Activated T-helper 17 cell treated with anti-CD3 and anti-CD28 coated beads, Interleukin-2, amount 50 U/mL, for 72 hours (primary cell): ENCODE measurements around the gene PFDN6. TPM values are rescaled to one million over a fixed set of nuclear protein-coding genes. Genes with fewer than 3 reads are reported as not detected.
"Not testable (repeated sequence)": the region's sequence is repeated elsewhere in the genome, so short reads cannot be mapped to it uniquely, and the experiment has no call there.

ENCODE experiments used
- ATAC-seq: fragments of 150-1000 bp; cut with Tn5 transposase; replicated peaks from 2 replicates; pipeline ENCODE4 v1.10.0; 2021; ENCODE audit warnings: mild to moderate bottlenecking, moderate library complexity
- H3K27ac Mint-ChIP-seq: one replicate; pipeline ENCODE4 v1.8.0; 2022; ENCODE audit warnings: mixed read lengths
- H3K27me3 Mint-ChIP-seq: one replicate; pipeline ENCODE4 v1.8.0; 2022; ENCODE audit warnings: mixed read lengths
- H3K36me3 Mint-ChIP-seq: one replicate; pipeline ENCODE4 v1.8.0; 2022; ENCODE audit warnings: low read depth, mild to moderate bottlenecking, mixed read lengths
- H3K4me1 Mint-ChIP-seq: one replicate; pipeline ENCODE4 v1.8.0; 2022; ENCODE audit warnings: mixed read lengths
- H3K4me3 Mint-ChIP-seq: one replicate; pipeline ENCODE4 v1.8.0; 2022; ENCODE audit warnings: mild to moderate bottlenecking, mixed read lengths
- H3K9me3 Mint-ChIP-seq: one replicate; pipeline ENCODE4 v1.8.0; 2022; ENCODE audit warnings: mixed read lengths
- total RNA-seq, 2 donors: library from RNA; stranded (reverse); gene quantifications; one replicate each; pipeline ENCODE4 v1.2.3, GENCODE V29; 2022

Gene PFDN6
- total RNA-seq, 2 donors from 2014 or later: 57.9 to 81.2 TPM

DNA sequence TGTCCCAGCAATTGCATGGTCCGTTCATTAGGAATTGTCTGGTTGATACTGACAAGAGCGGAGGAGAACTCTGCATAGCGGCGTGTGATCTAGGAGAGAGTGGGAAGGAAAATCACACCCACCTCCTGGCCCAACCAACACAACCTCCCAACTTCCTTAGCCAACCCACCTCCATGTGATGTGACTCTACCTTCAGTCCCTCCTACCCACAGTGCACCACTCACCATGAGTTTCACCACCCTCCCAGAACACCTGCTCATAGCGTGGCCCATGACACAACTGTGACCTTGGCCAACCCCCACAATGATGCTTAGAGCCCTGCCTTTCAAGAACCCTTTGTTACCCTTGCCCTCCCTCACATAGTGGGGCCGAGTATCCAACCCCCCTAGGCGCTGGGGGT lies 25.4 kb upstream of the PFDN6 start:
- Mint-ChIP-seq H3K27me3 (no peaks in the 10 kb centered on the region), H3K36me3 (peaks cover 100% of the 10 kb centered on the region), H3K4me3 (no peak overlapping the region), H3K27ac (no peak overlapping the region), H3K4me1 (no peaks in the 10 kb centered on the region), H3K9me3 (no peaks in the 10 kb centered on the region)
- no peak for ATAC-seq

GRCh38 chr6:33271117-33271467 lies 18.3 kb upstream of the PFDN6 start:
- H3K4me3 Mint-ChIP-seq: peak overlapping the region; percentile 88
- H3K9me3 Mint-ChIP-seq: no peaks in the 10 kb centered on the region
- H3K4me1 Mint-ChIP-seq: peaks cover 33% of the 10 kb centered on the region
- no peaks in the 10 kb centered on the region for H3K27me3 Mint-ChIP-seq
- peaks cover 92% of the 10 kb centered on the region for H3K36me3 Mint-ChIP-seq
- peak; percentile 1 for ATAC-seq
- H3K27ac Mint-ChIP-seq: peak overlapping the region; percentile 96

DNA sequence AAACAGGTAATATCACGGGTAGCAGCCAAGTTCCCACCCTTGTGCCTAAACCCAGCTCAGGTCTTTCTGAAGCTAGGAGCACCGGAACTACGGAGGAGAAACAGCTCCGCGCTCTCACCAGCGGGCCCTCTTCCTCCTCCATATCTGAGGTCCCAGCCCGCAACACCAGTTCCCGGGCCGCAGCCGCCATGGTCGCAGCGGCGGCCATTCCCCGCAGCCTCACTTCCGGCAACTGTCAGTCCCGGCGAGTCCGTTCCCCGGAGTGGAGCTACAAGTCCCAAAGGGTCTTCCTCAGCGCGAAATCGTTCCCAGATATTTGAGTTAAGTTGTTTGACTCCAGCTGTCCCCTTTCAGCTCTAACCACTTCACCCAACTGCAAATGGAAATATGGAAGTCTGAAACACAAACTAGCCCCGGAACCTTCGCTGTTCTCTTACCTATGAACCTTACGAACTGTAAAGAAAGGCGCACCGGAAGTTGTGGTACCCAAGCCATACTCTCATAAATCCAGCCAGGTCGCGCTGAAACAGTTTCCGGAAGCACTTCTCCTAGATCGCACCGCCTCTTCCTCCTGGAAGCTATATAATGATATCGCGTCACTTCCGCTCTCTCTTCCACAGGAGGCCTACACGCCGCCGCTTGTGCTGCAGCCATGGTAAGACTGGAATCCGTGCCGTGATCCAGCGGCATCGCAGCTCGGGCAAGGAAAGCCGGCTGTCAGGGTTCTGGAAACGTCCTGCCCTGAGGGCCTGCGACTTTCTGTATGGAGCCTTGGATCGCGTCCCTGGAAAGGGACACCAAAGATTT lies 17.7 kb upstream of the PFDN6 start, which contains the start of the genes RPS18 and VPS52:
TSS of gene RPS18 (plus strand) at position 608 of the 807 bp plus-strand sequence. CDS start at position 653, 45 bp downstream.
TSS of gene VPS52 (minus strand) at position 409 of the 807 bp plus-strand sequence. CDS start at position 208, 201 bp downstream.
- Mint-ChIP-seq H3K4me3 (peak within 1 kb of the TSS; percentile 88), H3K27me3 (no peaks in the 10 kb centered on the region), H3K9me3 (no peaks in the 10 kb centered on the region), H3K27ac (peak within 1 kb of the TSS; percentile 96), H3K4me1 (peaks cover 39% of the 10 kb centered on the region), H3K36me3 (peaks cover 92% of the 10 kb centered on the region)
- ATAC-seq: peak; percentile 96

- H3K27ac Mint-ChIP-seq: peak overlapping the region; percentile 96
Observed at GRCh38 chr6:33272275-33273128, 16.9 kb upstream of the PFDN6 start.

DNA sequence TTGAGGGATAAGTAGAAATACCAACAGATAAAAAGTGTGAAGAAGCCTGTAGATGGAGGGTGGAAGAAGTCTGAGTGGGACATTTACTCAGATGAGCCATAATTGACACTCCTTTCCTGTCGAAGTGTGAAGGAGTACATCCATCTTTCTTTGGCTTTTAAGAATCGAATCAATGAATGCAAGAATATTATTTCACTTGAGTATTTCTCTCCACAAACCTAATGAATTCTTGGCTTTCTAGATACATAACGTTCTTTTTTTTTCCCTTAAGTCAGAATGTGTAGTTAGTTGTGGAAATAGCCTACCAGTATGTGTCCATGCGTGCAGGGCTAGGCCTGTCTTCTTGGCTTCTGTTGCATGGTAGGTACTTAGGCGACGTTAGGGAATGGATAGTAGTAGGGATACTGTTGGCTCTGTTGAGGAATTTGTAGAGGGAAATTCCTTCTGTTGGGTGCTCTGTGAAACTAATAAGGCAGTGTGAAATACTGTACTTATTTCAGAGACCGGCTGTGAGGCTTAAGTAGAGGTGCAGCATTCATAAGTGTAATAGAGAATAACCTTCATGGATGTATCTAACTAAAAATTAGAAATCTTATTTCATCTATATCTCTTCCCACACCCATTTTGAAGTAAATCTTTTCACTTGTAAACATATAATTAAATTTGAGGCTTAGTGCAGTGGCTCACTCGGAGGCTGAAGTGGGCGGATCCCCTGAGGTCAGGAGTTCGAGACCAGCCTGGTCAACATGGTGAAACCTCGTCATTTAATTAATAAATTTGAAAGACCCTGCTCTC lies 16.1 kb upstream of the PFDN6 start:
- peak overlapping the region; percentile 88 for H3K4me3 Mint-ChIP-seq
- peaks cover 88% of the 10 kb centered on the region for H3K36me3 Mint-ChIP-seq
- no peaks in the 10 kb centered on the region for H3K9me3 Mint-ChIP-seq
- H3K27ac Mint-ChIP-seq: peak overlapping the region; percentile 96
- H3K27me3 Mint-ChIP-seq: no peaks in the 10 kb centered on the region
- no peak for ATAC-seq
- peaks cover 39% of the 10 kb centered on the region for H3K4me1 Mint-ChIP-seq

More at GRCh38 chr6:33272275-33273128, 16.9 kb upstream of the PFDN6 start:
- Mint-ChIP-seq H3K9me3 (no peaks in the 10 kb centered on the region), H3K4me3 (peak overlapping the region; percentile 88), H3K36me3 (peaks cover 91% of the 10 kb centered on the region), H3K27me3 (no peaks in the 10 kb centered on the region), H3K4me1 (peaks cover 39% of the 10 kb centered on the region)
- peak; percentile 14 for ATAC-seq

DNA sequence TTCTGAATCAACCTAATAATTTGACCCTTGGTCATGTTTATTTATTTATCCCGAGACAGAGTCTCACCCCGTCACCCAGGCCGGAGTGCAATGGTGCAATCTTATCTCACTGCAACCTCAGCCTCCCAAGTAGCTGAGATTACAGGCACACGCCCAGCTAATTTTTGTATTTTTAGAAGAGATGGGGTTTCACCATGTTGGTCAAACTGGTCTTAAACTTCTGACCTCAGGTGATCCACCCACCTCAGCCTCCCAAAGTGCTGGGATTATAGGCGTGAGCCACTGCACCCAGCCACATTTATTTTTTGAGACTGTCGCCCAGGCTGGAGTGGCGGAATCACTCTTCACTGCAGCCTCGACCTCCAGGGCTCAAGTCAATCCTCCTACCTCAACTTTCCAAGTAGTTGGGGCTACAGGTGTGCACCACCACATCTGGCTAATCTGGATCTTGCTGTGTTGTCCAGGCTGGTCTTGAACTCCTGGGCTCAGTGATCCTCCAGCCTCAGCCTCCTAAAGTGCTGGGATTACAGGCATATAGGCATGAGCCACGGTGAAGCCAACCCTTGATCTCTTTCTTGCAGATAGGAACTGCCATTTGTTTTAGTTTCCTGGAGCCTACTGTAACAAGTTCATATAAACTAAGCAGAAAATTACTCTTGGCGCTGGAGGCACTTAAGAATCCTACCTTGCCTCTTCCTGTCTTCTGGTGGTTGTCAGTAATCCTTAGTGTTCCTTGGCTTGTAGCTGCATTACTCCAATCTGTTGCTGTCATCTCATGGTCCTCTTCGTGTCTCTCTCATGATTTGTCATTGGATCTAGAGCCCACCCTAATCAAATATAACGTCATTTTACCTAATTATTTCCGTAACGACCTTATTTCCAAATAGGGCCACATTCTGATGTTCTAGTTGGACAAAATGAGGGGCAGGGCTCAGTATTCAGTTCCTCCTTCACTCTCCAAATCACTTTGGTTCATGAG lies 15.2 kb upstream of the PFDN6 start:
- Mint-ChIP-seq H3K27ac (peak overlapping the region; percentile 96), H3K27me3 (no peaks in the 10 kb centered on the region), H3K4me1 (peaks cover 39% of the 10 kb centered on the region), H3K9me3 (no peaks in the 10 kb centered on the region), H3K36me3 (peaks cover 84% of the 10 kb centered on the region), H3K4me3 (peak overlapping the region; percentile 88)
- ATAC-seq: no peak

DNA sequence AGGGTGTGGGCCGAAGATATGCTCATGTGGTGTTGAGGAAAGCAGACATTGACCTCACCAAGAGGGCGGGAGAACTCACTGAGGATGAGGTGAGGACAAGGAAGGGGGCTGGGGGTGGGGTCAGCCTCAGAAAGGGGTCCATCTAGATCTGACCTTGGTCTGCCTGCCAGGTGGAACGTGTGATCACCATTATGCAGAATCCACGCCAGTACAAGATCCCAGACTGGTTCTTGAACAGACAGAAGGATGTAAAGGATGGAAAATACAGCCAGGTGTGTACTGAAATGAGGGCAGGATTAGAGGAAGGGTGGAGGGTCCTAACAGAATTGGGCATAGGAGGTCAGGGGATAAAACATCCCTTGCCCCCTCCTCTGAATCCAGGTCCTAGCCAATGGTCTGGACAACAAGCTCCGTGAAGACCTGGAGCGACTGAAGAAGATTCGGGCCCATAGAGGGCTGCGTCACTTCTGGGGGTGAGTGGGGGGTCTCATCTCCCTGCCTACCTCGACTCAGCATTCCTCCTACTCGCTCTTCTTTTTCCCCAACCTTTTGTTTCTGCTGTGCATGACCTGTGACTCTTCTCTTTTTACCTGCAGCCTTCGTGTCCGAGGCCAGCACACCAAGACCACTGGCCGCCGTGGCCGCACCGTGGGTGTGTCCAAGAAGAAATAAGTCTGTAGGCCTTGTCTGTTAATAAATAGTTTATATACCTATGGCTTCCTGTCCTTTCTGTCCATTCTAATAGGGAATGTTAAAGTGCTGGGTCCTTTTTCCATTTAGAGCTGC lies 13.4 kb upstream of the PFDN6 start:
- Mint-ChIP-seq H3K36me3 (peaks cover 80% of the 10 kb centered on the region), H3K27ac (peak overlapping the region; percentile 96), H3K4me1 (peaks cover 26% of the 10 kb centered on the region), H3K4me3 (peak overlapping the region; percentile 88)
- not testable (repeated sequence) for ATAC-seq, H3K27me3 Mint-ChIP-seq, H3K9me3 Mint-ChIP-seq

GRCh38 chr6:33276581-33276863 lies 12.9 kb upstream of the PFDN6 start:
- no peaks in the 10 kb centered on the region for H3K9me3 Mint-ChIP-seq
- peaks cover 26% of the 10 kb centered on the region for H3K4me1 Mint-ChIP-seq

DNA sequence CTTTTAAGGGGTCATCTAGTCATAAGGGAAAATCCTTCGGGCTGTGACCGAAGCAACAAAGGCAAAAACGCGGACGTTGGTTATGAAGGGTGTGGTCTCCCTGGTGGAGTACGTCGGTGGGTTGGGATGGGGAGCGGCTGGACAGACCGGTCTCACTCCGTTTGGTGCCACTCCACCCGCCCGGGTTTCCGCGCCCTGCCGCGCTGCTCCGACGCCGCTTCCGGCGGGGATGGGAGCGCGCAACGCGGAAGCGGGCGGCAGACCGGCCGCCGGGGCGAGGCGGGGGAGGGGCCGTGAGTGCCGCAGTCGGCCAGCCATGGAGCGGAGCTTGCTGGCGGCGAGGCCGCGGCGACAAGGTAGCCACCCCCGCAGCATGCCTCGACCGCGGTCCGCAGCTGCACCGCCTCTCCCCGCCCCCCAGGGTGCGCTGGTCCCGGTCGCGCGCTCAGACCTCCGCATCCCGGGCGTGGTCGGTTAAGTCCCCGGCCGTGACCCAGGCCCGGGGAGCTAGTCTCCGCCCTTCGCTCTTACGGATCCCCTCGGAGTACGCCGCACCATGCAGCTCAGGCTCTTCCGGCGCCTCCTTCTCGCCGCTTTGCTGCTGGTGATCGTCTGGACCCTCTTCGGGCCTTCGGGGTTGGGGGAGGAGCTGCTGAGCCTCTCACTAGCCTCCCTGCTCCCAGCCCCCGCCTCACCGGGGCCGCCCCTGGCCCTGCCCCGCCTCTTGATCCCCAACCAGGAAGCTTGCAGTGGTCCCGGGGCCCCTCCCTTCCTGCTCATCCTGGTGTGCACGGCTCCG lies 12.3 kb upstream of the PFDN6 start, which contains the start of gene B3GALT4:
TSS of gene B3GALT4 (plus strand) at position 260 of the 799 bp plus-strand sequence. CDS start at position 557, 297 bp downstream.
- peak; percentile 79 for ATAC-seq
- peaks cover 26% of the 10 kb centered on the region for H3K4me1 Mint-ChIP-seq
- H3K27ac Mint-ChIP-seq: peak within 1 kb of the TSS; percentile 96
- no peaks in the 10 kb centered on the region for H3K27me3 Mint-ChIP-seq
- no peaks in the 10 kb centered on the region for H3K9me3 Mint-ChIP-seq
- peaks cover 76% of the 10 kb centered on the region for H3K36me3 Mint-ChIP-seq
- H3K4me3 Mint-ChIP-seq: peak within 1 kb of the TSS; percentile 88

More at GRCh38 chr6:33276581-33276863, 12.9 kb upstream of the PFDN6 start:
- peaks cover 79% of the 10 kb centered on the region for H3K36me3 Mint-ChIP-seq
- peak overlapping the region; percentile 88 for H3K4me3 Mint-ChIP-seq
- H3K27me3 Mint-ChIP-seq: no peaks in the 10 kb centered on the region
- ATAC-seq: no peak
- H3K27ac Mint-ChIP-seq: peak overlapping the region; percentile 96

DNA sequence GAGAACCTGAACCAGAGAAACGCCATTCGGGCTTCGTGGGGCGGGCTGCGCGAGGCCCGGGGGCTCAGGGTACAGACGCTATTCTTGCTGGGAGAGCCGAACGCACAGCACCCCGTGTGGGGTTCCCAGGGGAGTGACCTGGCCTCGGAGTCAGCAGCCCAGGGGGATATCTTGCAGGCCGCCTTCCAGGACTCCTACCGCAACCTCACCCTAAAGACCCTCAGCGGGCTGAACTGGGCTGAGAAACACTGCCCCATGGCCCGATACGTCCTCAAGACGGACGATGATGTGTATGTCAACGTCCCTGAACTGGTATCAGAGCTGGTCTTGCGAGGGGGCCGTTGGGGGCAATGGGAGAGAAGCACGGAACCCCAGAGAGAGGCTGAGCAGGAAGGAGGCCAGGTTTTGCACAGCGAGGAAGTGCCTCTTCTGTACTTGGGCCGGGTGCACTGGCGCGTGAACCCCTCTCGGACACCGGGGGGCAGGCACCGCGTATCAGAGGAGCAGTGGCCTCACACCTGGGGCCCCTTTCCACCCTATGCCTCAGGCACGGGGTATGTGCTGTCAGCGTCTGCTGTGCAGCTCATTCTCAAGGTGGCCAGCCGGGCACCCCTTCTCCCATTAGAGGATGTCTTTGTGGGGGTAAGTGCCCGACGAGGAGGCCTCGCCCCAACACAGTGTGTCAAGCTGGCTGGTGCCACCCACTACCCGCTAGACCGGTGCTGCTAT lies 11.6 kb upstream of the PFDN6 start:
- peaks cover 76% of the 10 kb centered on the region for H3K36me3 Mint-ChIP-seq
- peaks cover 26% of the 10 kb centered on the region for H3K4me1 Mint-ChIP-seq
- H3K9me3 Mint-ChIP-seq: no peaks in the 10 kb centered on the region
- no peak for ATAC-seq
- peak overlapping the region; percentile 83 for H3K27ac Mint-ChIP-seq
- peak overlapping the region; percentile 88 for H3K4me3 Mint-ChIP-seq
- H3K27me3 Mint-ChIP-seq: no peaks in the 10 kb centered on the region

GRCh38 chr6:33278392-33278741 lies 11.0 kb upstream of the PFDN6 start:
- no peak for ATAC-seq
- Mint-ChIP-seq H3K27me3 (no peaks in the 10 kb centered on the region), H3K9me3 (no peaks in the 10 kb centered on the region), H3K4me1 (peaks cover 21% of the 10 kb centered on the region), H3K4me3 (no peak overlapping the region), H3K36me3 (peaks cover 76% of the 10 kb centered on the region), H3K27ac (no peak overlapping the region)
